ENCODE results near the gene TPPP3. TPM values are rescaled to one million over a fixed set of nuclear protein-coding genes. Genes with fewer than 3 reads are reported as not detected.

TPPP3 gene
- total RNA-seq, 1 experiment from 2014 or later, result 0.95 TPM

DNA sequence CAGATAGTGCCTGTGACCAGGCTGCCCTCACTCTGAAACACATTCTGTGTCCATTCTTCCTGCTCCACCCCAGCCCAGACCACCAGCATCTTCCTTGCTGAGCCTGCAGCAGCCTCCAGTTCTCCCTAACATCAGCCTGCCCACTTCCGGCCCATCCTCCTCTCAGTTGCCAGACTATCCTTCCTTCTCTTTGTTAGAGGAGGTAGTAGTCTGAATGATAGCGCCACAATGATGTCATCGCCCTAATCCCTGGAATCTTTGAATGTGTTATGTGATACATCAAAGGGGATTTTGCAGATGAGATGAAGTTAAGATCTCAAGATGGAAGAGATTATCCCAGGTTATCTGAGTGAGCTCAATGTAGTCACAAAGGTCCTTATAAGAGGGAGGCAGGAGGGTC, 26.2 kb upstream of the TPPP3 start:
- Histone ChIP-seq H3K27me3 (ENCODE audit: control insufficient read depth, insufficient read depth, low read length) (no peaks in the 10 kb centered on the region), H3K27ac (ENCODE audit: low read length) (no peak overlapping the region), H3K9me3 (ENCODE audit: control insufficient read depth, insufficient read depth, low read depth, low read length) (no peaks in the 10 kb centered on the region), H3K36me3 (ENCODE audit: control insufficient read depth, insufficient read depth, low read length) (no peaks in the 10 kb centered on the region), H3K4me1 (ENCODE audit: control insufficient read depth, insufficient read depth, low read length) (no peaks in the 10 kb centered on the region), H3K4me3 (ENCODE audit: low read depth in 2 of 2, low read length in 2 of 2) (no peak overlapping the region)
- in situ Hi-C loops (cut with HindIII; ENCODE audit: low pct_unique_long_range_greater_than_20kb, low sequenced_read_pairs) (no loop called here), intact Hi-C loops (cut with micrococcal nuclease; ENCODE audit: unreplicated experiment) (no loop called here)
- CTCF ChIA-PET, result no interaction called here
- TF ChIP-seq, protein P1, sequence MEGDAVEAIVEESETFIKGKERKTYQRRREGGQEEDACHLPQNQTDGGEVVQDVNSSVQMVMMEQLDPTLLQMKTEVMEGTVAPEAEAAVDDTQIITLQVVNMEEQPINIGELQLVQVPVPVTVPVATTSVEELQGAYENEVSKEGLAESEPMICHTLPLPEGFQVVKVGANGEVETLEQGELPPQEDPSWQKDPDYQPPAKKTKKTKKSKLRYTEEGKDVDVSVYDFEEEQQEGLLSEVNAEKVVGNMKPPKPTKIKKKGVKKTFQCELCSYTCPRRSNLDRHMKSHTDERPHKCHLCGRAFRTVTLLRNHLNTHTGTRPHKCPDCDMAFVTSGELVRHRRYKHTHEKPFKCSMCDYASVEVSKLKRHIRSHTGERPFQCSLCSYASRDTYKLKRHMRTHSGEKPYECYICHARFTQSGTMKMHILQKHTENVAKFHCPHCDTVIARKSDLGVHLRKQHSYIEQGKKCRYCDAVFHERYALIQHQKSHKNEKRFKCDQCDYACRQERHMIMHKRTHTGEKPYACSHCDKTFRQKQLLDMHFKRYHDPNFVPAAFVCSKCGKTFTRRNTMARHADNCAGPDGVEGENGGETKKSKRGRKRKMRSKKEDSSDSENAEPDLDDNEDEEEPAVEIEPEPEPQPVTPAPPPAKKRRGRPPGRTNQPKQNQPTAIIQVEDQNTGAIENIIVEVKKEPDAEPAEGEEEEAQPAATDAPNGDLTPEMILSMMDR (IDR thresholded peaks at IDR 0.05), result no peak
- no peak for TF ChIP-seq POLR2AphosphoS5 (IDR thresholded peaks at IDR 0.05; ENCODE audit: low read depth, low read length)
- no peak for TF ChIP-seq SIN3A (IDR thresholded peaks at IDR 0.05; ENCODE audit: borderline replicate concordance, insufficient read depth, low read depth, low read length)
- TF ChIP-seq TCF7L2 (IDR thresholded peaks at IDR 0.05; ENCODE audit: low read depth, low read length), result no peak
- TF ChIP-seq, protein P2, sequence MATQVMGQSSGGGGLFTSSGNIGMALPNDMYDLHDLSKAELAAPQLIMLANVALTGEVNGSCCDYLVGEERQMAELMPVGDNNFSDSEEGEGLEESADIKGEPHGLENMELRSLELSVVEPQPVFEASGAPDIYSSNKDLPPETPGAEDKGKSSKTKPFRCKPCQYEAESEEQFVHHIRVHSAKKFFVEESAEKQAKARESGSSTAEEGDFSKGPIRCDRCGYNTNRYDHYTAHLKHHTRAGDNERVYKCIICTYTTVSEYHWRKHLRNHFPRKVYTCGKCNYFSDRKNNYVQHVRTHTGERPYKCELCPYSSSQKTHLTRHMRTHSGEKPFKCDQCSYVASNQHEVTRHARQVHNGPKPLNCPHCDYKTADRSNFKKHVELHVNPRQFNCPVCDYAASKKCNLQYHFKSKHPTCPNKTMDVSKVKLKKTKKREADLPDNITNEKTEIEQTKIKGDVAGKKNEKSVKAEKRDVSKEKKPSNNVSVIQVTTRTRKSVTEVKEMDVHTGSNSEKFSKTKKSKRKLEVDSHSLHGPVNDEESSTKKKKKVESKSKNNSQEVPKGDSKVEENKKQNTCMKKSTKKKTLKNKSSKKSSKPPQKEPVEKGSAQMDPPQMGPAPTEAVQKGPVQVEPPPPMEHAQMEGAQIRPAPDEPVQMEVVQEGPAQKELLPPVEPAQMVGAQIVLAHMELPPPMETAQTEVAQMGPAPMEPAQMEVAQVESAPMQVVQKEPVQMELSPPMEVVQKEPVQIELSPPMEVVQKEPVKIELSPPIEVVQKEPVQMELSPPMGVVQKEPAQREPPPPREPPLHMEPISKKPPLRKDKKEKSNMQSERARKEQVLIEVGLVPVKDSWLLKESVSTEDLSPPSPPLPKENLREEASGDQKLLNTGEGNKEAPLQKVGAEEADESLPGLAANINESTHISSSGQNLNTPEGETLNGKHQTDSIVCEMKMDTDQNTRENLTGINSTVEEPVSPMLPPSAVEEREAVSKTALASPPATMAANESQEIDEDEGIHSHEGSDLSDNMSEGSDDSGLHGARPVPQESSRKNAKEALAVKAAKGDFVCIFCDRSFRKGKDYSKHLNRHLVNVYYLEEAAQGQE (IDR thresholded peaks at IDR 0.05; ENCODE audit: insufficient read depth in 1 of 2, low read depth in 2 of 2, low read length in 1 of 2), result no peak
- POLR2A ChIA-PET, result interaction anchor here (0.5 kb wide), 1 partner anchor 61 kb away, joined by 3 read pairs; the partner anchor contains the start of gene ATP6V0D1
- BruUV-seq (replicated peaks), result no TSS peak
- no peak for DNase-seq (ENCODE audit: low read depth, low spot score)
- ATAC-seq, result no peak

DNA sequence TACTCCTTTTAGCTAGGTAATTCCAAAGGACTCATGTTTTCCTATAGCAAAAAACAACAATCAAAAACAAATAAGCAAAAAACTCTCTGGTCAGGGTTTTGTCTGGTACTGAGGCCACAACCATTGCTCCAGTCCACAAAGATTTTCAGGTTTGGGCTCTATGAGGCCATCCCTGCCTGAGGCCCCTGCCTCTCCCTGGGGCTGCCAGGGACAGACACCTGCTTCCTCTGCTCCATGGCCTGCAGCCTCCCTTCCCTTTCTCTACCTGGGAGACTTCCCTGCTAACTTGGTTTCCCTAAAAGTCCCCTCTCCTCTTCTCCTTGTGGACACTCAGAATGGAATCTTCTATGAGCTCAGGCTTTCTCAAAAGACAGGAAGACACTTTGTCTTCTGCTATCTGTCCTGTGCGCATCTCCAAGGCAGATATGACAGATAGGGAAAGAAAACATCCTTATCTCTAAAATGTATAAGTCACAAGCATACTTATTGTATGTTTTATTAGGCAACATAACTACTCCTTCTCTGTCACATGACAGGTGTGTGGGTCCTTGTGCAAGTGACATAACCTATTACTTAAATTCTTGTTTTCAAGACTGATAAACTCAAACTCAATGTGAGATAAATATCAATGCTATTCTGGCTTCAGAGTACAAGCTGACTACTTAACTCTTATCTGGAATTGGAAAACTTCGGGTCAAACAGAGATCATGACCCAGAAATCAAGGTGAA, 24.2 kb upstream of the TPPP3 start:
- Histone ChIP-seq H3K27ac (ENCODE audit: low read length) (no peak overlapping the region), H3K27me3 (ENCODE audit: control insufficient read depth, insufficient read depth, low read length) (no peaks in the 10 kb centered on the region), H3K4me1 (ENCODE audit: control insufficient read depth, insufficient read depth, low read length) (no peaks in the 10 kb centered on the region), H3K9me3 (ENCODE audit: control insufficient read depth, insufficient read depth, low read depth, low read length) (no peaks in the 10 kb centered on the region), H3K36me3 (ENCODE audit: control insufficient read depth, insufficient read depth, low read length) (no peaks in the 10 kb centered on the region), H3K4me3 (ENCODE audit: low read depth in 2 of 2, low read length in 2 of 2) (no peak overlapping the region)
- ATAC-seq (no peak), DNase-seq (ENCODE audit: low read depth, low spot score) (no peak)
- no TSS peak for BruUV-seq (replicated peaks)
- in situ Hi-C loops (cut with HindIII; ENCODE audit: low pct_unique_long_range_greater_than_20kb, low sequenced_read_pairs) (no loop called here), intact Hi-C loops (cut with micrococcal nuclease; ENCODE audit: unreplicated experiment) (no loop called here)
- ChIA-PET CTCF (no interaction called here), POLR2A (no interaction called here)
- TF ChIP-seq SIN3A (IDR thresholded peaks at IDR 0.05; ENCODE audit: borderline replicate concordance, insufficient read depth, low read depth, low read length), result no peak
- TF ChIP-seq, protein P2 (IDR thresholded peaks at IDR 0.05; ENCODE audit: insufficient read depth in 1 of 2, low read depth in 2 of 2, low read length in 1 of 2), result no peak
- no peak for TF ChIP-seq TCF7L2 (IDR thresholded peaks at IDR 0.05; ENCODE audit: low read depth, low read length)
- no peak for TF ChIP-seq POLR2AphosphoS5 (IDR thresholded peaks at IDR 0.05; ENCODE audit: low read depth, low read length)
- TF ChIP-seq, protein P1 (IDR thresholded peaks at IDR 0.05), result no peak
